K562 (cell line): ENCODE results near the gene TUBB4B. TPM values are rescaled to one million over a fixed set of nuclear protein-coding genes. Genes with fewer than 3 reads are reported as not detected.

ENCODE experiments used
- ATAC-seq: fragments of 200-7000 bp; cut with Tn5 transposase; 3 replicates; pipeline ENCODE4 v1.9.1; 2020; ENCODE audit warnings: moderate library complexity
- BruUV-seq: library from RNA; stranded (reverse); fragments of 400-500 nt; replicated peaks from 2 replicates; lab custom pipeline; 2021; lab: Mats Ljungman, UMichigan
- CTCF ChIA-PET: fragments of 300-600 bp; formaldehyde crosslinking; extraction: SDS; loops from one replicate; lab custom pipeline; 2021; ENCODE audit warnings: low intra/inter-chr PET ratio; lab: Yijun Ruan, JAX
- POLR2A ChIA-PET: fragments of 300-600, 350-650 bp; sonication (Branson Sonifier 250); formaldehyde crosslinking; extraction: SDS; loops from one replicate; lab custom pipeline; 2021; ENCODE audit warnings: antibody characterized with exemption, inconsistent platforms; lab: Yijun Ruan, JAX
- DNase-seq, 4 experiments: peaks; one replicate each; pipeline versions ENCODE4 v3.0.0 to v3.0.0-alpha.2; 2011 to 2018; ENCODE audit warnings: low spot score in 3 of 4, mixed read lengths in 3 of 4; ENCODE audit errors: extremely low read depth in 1 of 4
- FAIRE-seq: peaks from 2 replicates; lab custom pipeline; 2011; peaks lifted over from hg19 to GRCh38; lab: Jason Lieb, UNC
- H2AFZ ChIP-seq: 2 replicates; pipeline ENCODE4 v1.6.0; 2011; ENCODE audit warnings: low read depth, low read length, control low read depth, inconsistent platforms
- H3K27ac ChIP-seq: fragments of 200-600 bp; 3 replicates; pipeline ENCODE4 v1.8.0; 2011; ENCODE audit warnings: low read depth, mild to moderate bottlenecking, control low read depth, inconsistent platforms, low read length, moderate library complexity, mixed read lengths; ENCODE audit errors: extremely low read depth
- H3K27me3 ChIP-seq, 2 experiments: fragments of 300-600 bp in 1 of 2; 2 replicates in 1 of 2; 3 replicates in 1 of 2; pipeline versions ENCODE4 v1.6.0 to v1.8.0; 2011; ENCODE audit warnings: inconsistent platforms in 2 of 2, low read length in 2 of 2, mild to moderate bottlenecking in 1 of 2, mixed read lengths in 1 of 2, moderate library complexity in 1 of 2; ENCODE audit not compliant: control insufficient read depth in 2 of 2, insufficient read depth in 2 of 2
- H3K36me3 ChIP-seq: fragments of 300-600 bp; 3 replicates; pipeline ENCODE4 v1.8.0; 2011; ENCODE audit warnings: mild to moderate bottlenecking, low read length, inconsistent platforms; ENCODE audit not compliant: control insufficient read depth, insufficient read depth
- H3K4me1 ChIP-seq, 2 experiments: fragments of 200-600 bp in 1 of 2; replicated peaks in 1 of 2; 2 replicates in 1 of 2; 3 replicates in 1 of 2; pipeline versions ENCODE4 v1.5.1 to v1.8.0; 2011; ENCODE audit warnings: inconsistent platforms in 2 of 2, low read length in 2 of 2, mild to moderate bottlenecking in 1 of 2, mixed read lengths in 1 of 2, moderate library complexity in 1 of 2; ENCODE audit not compliant: control insufficient read depth in 2 of 2, insufficient read depth in 2 of 2
- H3K4me2 ChIP-seq: 2 replicates; pipeline ENCODE4 v1.6.1; 2011; ENCODE audit warnings: low read length, control low read depth, inconsistent platforms, mixed read lengths; ENCODE audit not compliant: insufficient read depth
- H3K4me3 ChIP-seq: fragments of 200-600 bp; sonication (generic), shearing (Covaris generic); 2 replicates; pipeline ENCODE4 v1.5.1; 2016; ENCODE audit warnings: control low read depth, inconsistent platforms
- H3K79me2 ChIP-seq: fragments of 200-600 bp; 3 replicates; pipeline ENCODE4 v1.8.0; 2011; ENCODE audit warnings: low read length, inconsistent platforms; ENCODE audit not compliant: control insufficient read depth, insufficient read depth
- H3K9ac ChIP-seq, 2 experiments: 2 replicates each; pipeline versions ENCODE4 v1.6.0 to v1.6.1; 2011; ENCODE audit warnings: low read depth in 2 of 2, low read length in 2 of 2, control low read depth in 1 of 2, inconsistent platforms in 1 of 2, mild to moderate bottlenecking in 1 of 2, mixed read lengths in 1 of 2; ENCODE audit not compliant: insufficient read depth in 1 of 2
- H3K9me1 ChIP-seq: one replicate; pipeline ENCODE4 v1.6.0; 2011; ENCODE audit warnings: inconsistent platforms, mild to moderate bottlenecking, low read length, moderate library complexity; ENCODE audit not compliant: control insufficient read depth, insufficient read depth
- H3K9me3 ChIP-seq: replicated peaks from 2 replicates; pipeline ENCODE4 v1.5.1; 2011; ENCODE audit warnings: low read depth, low read length, inconsistent platforms; ENCODE audit not compliant: control insufficient read depth, insufficient read depth
- H4K20me1 ChIP-seq: replicated peaks from 2 replicates; pipeline ENCODE4 v1.6.1; 2011; ENCODE audit warnings: low read length, inconsistent platforms, mixed read lengths; ENCODE audit not compliant: control insufficient read depth, insufficient read depth
- C11orf30 ChIP-seq: fragments of 450-650 bp; IDR thresholded peaks from 2 replicates; pipeline ENCODE4 v1.6.1; 2016; ENCODE audit warnings: low read depth, mild to moderate bottlenecking
- JUNB ChIP-seq: fragments of 450-650 bp; formaldehyde crosslinking; conservative IDR thresholded peaks from 2 replicates; pipeline ENCODE4 v1.4.0; 2020; ENCODE audit warnings: mild to moderate bottlenecking
- PURB ChIP-seq: sonication (generic); formaldehyde crosslinking; IDR thresholded peaks from 2 replicates; pipeline ENCODE4 v1.9.0; 2021; ENCODE audit warnings: low read depth, mild to moderate bottlenecking, missing genetic modification reagents
- RAD21 ChIP-seq, 2 experiments: fragments of 250-450 bp in 1 of 2; fragments of 450-650 bp in 1 of 2; sonication (Bioruptor Pico) in 1 of 2; formaldehyde crosslinking in 1 of 2; IDR thresholded peaks in 1 of 2; conservative IDR thresholded peaks in 1 of 2; 2 replicates each; pipeline versions ENCODE4 v1.4.0 to v1.8.0; 2020 to 2022; ENCODE audit warnings: mild to moderate bottlenecking in 2 of 2, moderate library complexity in 1 of 2
- YY1 ChIP-seq, 3 experiments: IDR thresholded peaks; 2 replicates each; pipeline ENCODE4 v1.6.1; 2011; ENCODE audit warnings: low read length in 2 of 3, mild to moderate bottlenecking in 2 of 3, moderate library complexity in 2 of 3, borderline replicate concordance in 1 of 3, control low read depth in 1 of 3, low read depth in 1 of 3; ENCODE audit not compliant: insufficient read depth in 3 of 3, insufficient replicate concordance in 2 of 3, control insufficient read depth in 1 of 3, insufficient read length in 1 of 3; ENCODE audit errors: extremely low read depth in 1 of 3
- WGBS: fragments of 100-300 bp; shearing (Covaris generic); methylation state at CpG from one replicate; pipeline ENCODE4 v1.1.6; 2016; ENCODE audit warnings: low coverage, mixed read lengths; ENCODE audit not compliant: insufficient coverage; ENCODE audit errors: missing lambda C conversion rate; 5-methylcytosine and 5-hydroxymethylcytosine counted together
- in situ Hi-C: fragments of 300-500 bp; cut with MboI; formaldehyde crosslinking; loops from 4 replicates; pipeline ENCODE4 v1.15.0; 2018; ENCODE audit warnings: inconsistent platforms, mixed read lengths
- intact Hi-C: fragments of 100-400 bp; cut with micrococcal nuclease; formaldehyde crosslinking; loops from 2 replicates; pipeline ENCODE4 v1.14.2; 2022
- polyA plus RNA-seq, 8 experiments: library from polyadenylated mRNA; depleted of rRNA in 4 of 8; stranded (reverse) in 5 of 8; unstranded in 3 of 8; fragments of >200 nt; fragmentation: Nextera tagmentation in 2 of 8; fragmentation: Illumina TruSeq in 1 of 8; extraction: Ambion mirVana in 2 of 8; extraction: Trizol in 1 of 8; gene quantifications; 2 replicates each; pipeline versions ENCODE4 v1.2.1 to v1.2.3, GENCODE V29; 2011 to 2014; ENCODE audit warnings: inconsistent platforms in 1 of 8, missing spikeins in 1 of 8
- total RNA-seq, 7 experiments: library from RNA; depleted of rRNA in 6 of 7; stranded (reverse); fragments of >200 nt in 6 of 7; fragmentation: Illumina TruSeq in 2 of 7; extraction: Trizol in 2 of 7; gene quantifications; 2 replicates each; pipeline versions ENCODE4 v1.2.1 to v1.2.3, GENCODE V29; 2011 to 2021; ENCODE audit warnings: low replicate concordance in 1 of 7
- TF ChIP-seq, protein P1 (sequence below): fragments of 450-650 bp; IDR thresholded peaks from 2 replicates; pipeline ENCODE4 v1.6.1; 2017; ENCODE audit warnings: antibody characterized with exemption
- TF ChIP-seq, protein P2 (sequence below): fragments of 250-450 bp; sonication (Bioruptor Pico); IDR thresholded peaks from 2 replicates; pipeline ENCODE4 v1.5.1; 2021; ENCODE audit warnings: mild to moderate bottlenecking

The TUBB4B gene
- total and polyA plus RNA-seq, 9 of the 15 experiments (the other 6 are each of a cell fraction or from before 2014, with no cell fraction given): 24.1 to 443 (median 268) TPM

DNA sequence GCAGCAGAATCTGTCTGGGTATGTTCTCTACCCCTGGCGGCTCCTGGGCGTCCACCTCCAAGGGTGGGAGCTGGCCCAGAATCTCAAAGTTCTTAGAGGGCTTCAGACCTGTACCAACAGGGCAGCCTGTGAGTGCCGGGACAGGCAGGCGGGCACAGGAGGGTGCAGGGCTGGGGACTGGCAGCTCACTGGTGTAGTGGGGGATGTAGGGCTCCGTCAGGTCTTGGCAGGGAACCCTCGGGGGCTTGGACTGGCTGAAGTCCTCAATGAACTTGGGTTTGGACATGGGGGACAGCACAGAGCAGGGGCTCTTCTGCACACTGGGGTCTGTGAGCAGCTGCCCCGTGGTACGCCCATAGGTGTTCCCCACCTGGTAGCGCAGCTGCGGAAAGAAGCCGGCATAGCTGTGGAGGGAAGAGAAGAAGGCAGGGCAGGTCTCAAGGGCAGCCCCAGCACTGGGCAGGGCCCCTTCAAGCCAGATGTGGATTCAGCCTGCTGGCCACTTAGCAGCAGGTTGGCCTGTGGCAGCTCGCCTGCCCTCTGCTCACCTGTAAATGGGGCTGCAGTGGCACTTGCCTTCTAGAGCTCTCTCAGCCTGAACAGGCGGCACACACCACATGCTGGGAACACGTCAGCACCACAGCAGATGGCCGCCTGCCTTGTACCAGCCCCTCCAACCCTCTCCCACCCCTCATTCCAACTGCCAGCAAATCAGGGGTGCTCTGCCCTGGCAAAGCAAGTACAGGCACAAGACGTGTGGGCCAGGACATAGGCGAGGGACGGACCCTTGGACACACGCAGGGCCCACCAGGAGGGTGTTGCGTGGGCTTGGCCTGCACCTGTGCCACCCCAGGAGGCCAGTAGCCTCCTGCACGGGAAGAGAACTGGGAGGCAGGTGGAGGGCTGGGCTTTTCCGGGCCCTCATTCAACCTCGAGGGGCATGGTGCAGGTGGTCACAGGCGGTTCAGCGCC lies 4.6 kb downstream of the TUBB4B start:
- in situ Hi-C loops (loop anchor here (25.0 kb wide), 1 partner anchor 458 kb away; the partner anchor contains the start of genes CCDC183 and TMEM141), intact Hi-C loops (loop anchor here (10.0 kb wide), 1 partner anchor 461 kb away; no protein-coding TSS in a partner anchor)
- H3K4me3 ChIP-seq: no peak overlapping the region
- CTCF ChIA-PET: no interaction called here
- H2AFZ ChIP-seq: no peak overlapping the region
- no peak overlapping the region for H3K27ac ChIP-seq
- TF ChIP-seq YY1 (IDR thresholded peaks at IDR 0.05; ENCODE audit: borderline replicate concordance in 1 of 3, control insufficient read depth in 1 of 3, extremely low read depth in 1 of 3, insufficient read depth in 3 of 3, insufficient read length in 1 of 3, insufficient replicate concordance in 2 of 3, low read depth in 1 of 3, low read length in 2 of 3) (no peak), JUNB (CRISPR knock-in tag) (no peak), RAD21 (CRISPR knock-in tag; conservative IDR thresholded peaks at IDR 0.05 in 1 of 2, IDR thresholded peaks at IDR 0.05 in 1 of 2) (no peak), PURB (CRISPR knock-in tag) (no peak), C11orf30 (no peak)
- TF ChIP-seq, protein P1, sequence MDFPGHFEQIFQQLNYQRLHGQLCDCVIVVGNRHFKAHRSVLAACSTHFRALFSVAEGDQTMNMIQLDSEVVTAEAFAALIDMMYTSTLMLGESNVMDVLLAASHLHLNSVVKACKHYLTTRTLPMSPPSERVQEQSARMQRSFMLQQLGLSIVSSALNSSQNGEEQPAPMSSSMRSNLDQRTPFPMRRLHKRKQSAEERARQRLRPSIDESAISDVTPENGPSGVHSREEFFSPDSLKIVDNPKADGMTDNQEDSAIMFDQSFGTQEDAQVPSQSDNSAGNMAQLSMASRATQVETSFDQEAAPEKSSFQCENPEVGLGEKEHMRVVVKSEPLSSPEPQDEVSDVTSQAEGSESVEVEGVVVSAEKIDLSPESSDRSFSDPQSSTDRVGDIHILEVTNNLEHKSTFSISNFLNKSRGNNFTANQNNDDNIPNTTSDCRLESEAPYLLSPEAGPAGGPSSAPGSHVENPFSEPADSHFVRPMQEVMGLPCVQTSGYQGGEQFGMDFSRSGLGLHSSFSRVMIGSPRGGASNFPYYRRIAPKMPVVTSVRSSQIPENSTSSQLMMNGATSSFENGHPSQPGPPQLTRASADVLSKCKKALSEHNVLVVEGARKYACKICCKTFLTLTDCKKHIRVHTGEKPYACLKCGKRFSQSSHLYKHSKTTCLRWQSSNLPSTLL: no peak
- TF ChIP-seq, protein P2, sequence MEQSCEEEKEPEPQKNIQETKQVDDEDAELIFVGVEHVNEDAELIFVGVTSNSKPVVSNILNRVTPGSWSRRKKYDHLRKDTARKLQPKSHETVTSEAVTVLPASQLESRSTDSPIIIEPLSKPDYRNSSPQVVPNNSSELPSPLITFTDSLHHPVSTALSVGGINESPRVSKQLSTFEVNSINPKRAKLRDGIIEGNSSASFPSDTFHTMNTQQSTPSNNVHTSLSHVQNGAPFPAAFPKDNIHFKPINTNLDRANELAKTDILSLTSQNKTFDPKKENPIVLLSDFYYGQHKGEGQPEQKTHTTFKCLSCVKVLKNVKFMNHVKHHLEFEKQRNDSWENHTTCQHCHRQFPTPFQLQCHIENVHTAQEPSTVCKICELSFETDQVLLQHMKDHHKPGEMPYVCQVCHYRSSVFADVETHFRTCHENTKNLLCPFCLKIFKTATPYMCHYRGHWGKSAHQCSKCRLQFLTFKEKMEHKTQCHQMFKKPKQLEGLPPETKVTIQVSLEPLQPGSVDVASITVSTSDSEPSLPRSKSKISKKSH (CRISPR knock-in tag): no peak
- H3K9me1 ChIP-seq: peaks cover 4% of the 10 kb centered on the region
- peak overlapping the region in 1 of 2 experiments; percentile 83; a peak in 2 of 4 replicates for H3K9ac ChIP-seq
- 68% methylated on average over 20 of the region's 25 CpGs for WGBS
- H3K4me2 ChIP-seq: no peak overlapping the region
- no peak for DNase-seq
- peaks cover 26% of the 10 kb centered on the region for H3K36me3 ChIP-seq
- peaks cover 18 to 67% of the 10 kb centered on the region in 2 experiments; a peak in 4 of 5 replicates for H3K4me1 ChIP-seq
- H3K79me2 ChIP-seq: peaks cover 30% of the 10 kb centered on the region
- no peak for FAIRE-seq
- no TSS peak for BruUV-seq
- H4K20me1 ChIP-seq: peaks cover 30% of the 10 kb centered on the region
- ATAC-seq: no peak
- POLR2A ChIA-PET: interaction anchor here (0.5 to 6.5 kb wide), 9 partner anchors 8 to 468 kb away, joined by 3 to 221 read pairs (median 3); partner anchors contain the start of genes NELFB and STPG3
- no peaks in the 10 kb centered on the region for H3K9me3 ChIP-seq
- no peaks in the 10 kb centered on the region for H3K27me3 ChIP-seq
